GM12878 (cell line): Measurements from ENCODE around the gene SLC50A1. TPM values are rescaled to one million over a fixed set of nuclear protein-coding genes. Genes with fewer than 3 reads are reported as not detected.

Source experiments
- polyA plus RNA-seq, 11 experiments: library from polyadenylated mRNA; depleted of rRNA in 4 of 11; unstranded in 6 of 11; stranded (reverse) in 5 of 11; fragments of >200 nt; fragmentation: Nextera tagmentation in 4 of 11; fragmentation: Illumina TruSeq in 1 of 11; extraction: Ambion mirVana in 4 of 11; extraction: Trizol in 1 of 11; gene quantifications; 1 replicate in 1 of 11; 2 replicates in 10 of 11; pipeline versions ENCODE4 v1.2.1 to v1.2.3, GENCODE V29; 2011 to 2016; ENCODE audit warnings: inconsistent platforms in 2 of 11, missing spikeins in 2 of 11, low read depth in 1 of 11
- small RNA-seq: library from RNA; depleted of rRNA; stranded (forward); fragments of <200 nt; gene quantifications from one replicate; pipeline ENCODE3, GENCODE V24; 2014
- total RNA-seq, 4 experiments: library from RNA; depleted of rRNA in 3 of 4; stranded (reverse); fragments of >200 nt in 3 of 4; fragmentation: Illumina TruSeq in 1 of 4; extraction: Trizol in 1 of 4; gene quantifications; 2 replicates each; pipeline versions ENCODE4 v1.2.1 to v1.2.3, GENCODE V29; 2013 to 2021

Gene SLC50A1
- total and polyA plus RNA-seq, 10 of the 15 experiments (the other 5 are each of a cell fraction or from before 2014, with no cell fraction given): 32.5 to 85.6 (median 54.0) TPM

Small RNA genes within 50 kb of the gene (small RNA-seq; reads per million reads assigned to genes)
- gene HMGN2P18 (not detected), gene RF00019 (not detected)

Other genes with a start within 250 kb of the SLC50A1 start
Only the 7 nearest of the 26 such genes appear.
- gene EFNA4, start 72.1 kb upstream of the SLC50A1 start, total RNA-seq (2014; rRNA removed): 8.7 and 14.1 TPM in 2 replicates
- 3.4 and 4.3 TPM in 2 replicates for gene EFNA4, start 72.1 kb upstream of the SLC50A1 start, total RNA-seq (2014; rRNA removed; fragmentation: Illumina TruSeq; extraction: Trizol)
- 5.3 and 6.3 TPM in 2 replicates for gene EFNA4, start 72.1 kb upstream of the SLC50A1 start, total RNA-seq (2021)
- 3.6 and 8.4 TPM in 2 replicates for gene EFNA4, start 72.1 kb upstream of the SLC50A1 start, polyA plus RNA-seq (2011; rRNA removed)
- 2.4 and 4.9 TPM in 2 replicates for gene EFNA4, start 72.1 kb upstream of the SLC50A1 start, polyA plus RNA-seq (2014; fragmentation: Illumina TruSeq; extraction: Trizol)
- gene EFNA4, start 72.1 kb upstream of the SLC50A1 start, polyA plus RNA-seq (2014; fragmentation: Nextera tagmentation; extraction: Ambion mirVana): 1 to 10 TPM in 1 of 2 experiments, under 1 TPM in 1; 0.52 to 1.3 TPM
- 9.7 and 10.7 TPM in 2 replicates for gene EFNA4, start 72.1 kb upstream of the SLC50A1 start, polyA plus RNA-seq (2014; rRNA removed)
- gene EFNA4, start 72.1 kb upstream of the SLC50A1 start, polyA plus RNA-seq (2016; fragmentation: Nextera tagmentation; extraction: Ambion mirVana): 1 to 10 TPM; 3.4 to 4.7 TPM
- gene EFNA3, start 57.0 kb upstream of the SLC50A1 start, total RNA-seq (2014; rRNA removed): 1.1 and 1.3 TPM in 2 replicates
- 0.64 and 0.67 TPM in 2 replicates for gene EFNA3, start 57.0 kb upstream of the SLC50A1 start, total RNA-seq (2014; rRNA removed; fragmentation: Illumina TruSeq; extraction: Trizol)
- gene EFNA3, start 57.0 kb upstream of the SLC50A1 start, total RNA-seq (2021): 1.2 and 1.5 TPM in 2 replicates
- 2.3 and 5.4 TPM in 2 replicates for gene EFNA3, start 57.0 kb upstream of the SLC50A1 start, polyA plus RNA-seq (2011; rRNA removed)
- gene EFNA3, start 57.0 kb upstream of the SLC50A1 start, polyA plus RNA-seq (2014; fragmentation: Illumina TruSeq; extraction: Trizol): 0.55 and 1.00 TPM in 2 replicates
- gene EFNA3, start 57.0 kb upstream of the SLC50A1 start, polyA plus RNA-seq (2014; fragmentation: Nextera tagmentation; extraction: Ambion mirVana): under 1 TPM; 0.08 to 0.26 TPM
- 1.2 and 1.7 TPM in 2 replicates for gene EFNA3, start 57.0 kb upstream of the SLC50A1 start, polyA plus RNA-seq (2014; rRNA removed)
- gene EFNA3, start 57.0 kb upstream of the SLC50A1 start, polyA plus RNA-seq (2016; fragmentation: Nextera tagmentation; extraction: Ambion mirVana): 1 to 10 TPM in 1 of 2 experiments, under 1 TPM in 1; 0.81 to 1.1 TPM
- gene EFNA1, start 8.0 kb upstream of the SLC50A1 start, total RNA-seq (2014; rRNA removed): 0.05 TPM in 1 of 2 replicates, not detected in the other
- gene EFNA1, start 8.0 kb upstream of the SLC50A1 start, total RNA-seq (2014; rRNA removed; fragmentation: Illumina TruSeq; extraction: Trizol): not detected in 2 replicates
- 0.28 TPM in 1 of 2 replicates, not detected in the other for gene EFNA1, start 8.0 kb upstream of the SLC50A1 start, total RNA-seq (2021)
- gene EFNA1, start 8.0 kb upstream of the SLC50A1 start, polyA plus RNA-seq (2011; rRNA removed): 4.6 and 7.5 TPM in 2 replicates
- gene EFNA1, start 8.0 kb upstream of the SLC50A1 start, polyA plus RNA-seq (2014; fragmentation: Illumina TruSeq; extraction: Trizol): 0.13 TPM in 1 of 2 replicates, not detected in the other
- gene EFNA1, start 8.0 kb upstream of the SLC50A1 start, polyA plus RNA-seq (2014; fragmentation: Nextera tagmentation; extraction: Ambion mirVana): under 1 TPM in 1 of 2 experiments, not detected in 1; 0.19 TPM
- not detected in 2 replicates for gene EFNA1, start 8.0 kb upstream of the SLC50A1 start, polyA plus RNA-seq (2014; rRNA removed)
- under 1 TPM; 0.13 to 0.44 TPM for gene EFNA1, start 8.0 kb upstream of the SLC50A1 start, polyA plus RNA-seq (2016; fragmentation: Nextera tagmentation; extraction: Ambion mirVana)
- gene DPM3, start 4.7 kb downstream of the SLC50A1 start, total RNA-seq (2014; rRNA removed): 19.6 and 25.8 TPM in 2 replicates
- 9.8 and 13.5 TPM in 2 replicates for gene DPM3, start 4.7 kb downstream of the SLC50A1 start, total RNA-seq (2014; rRNA removed; fragmentation: Illumina TruSeq; extraction: Trizol)
- gene DPM3, start 4.7 kb downstream of the SLC50A1 start, total RNA-seq (2021): 53.1 and 56.1 TPM in 2 replicates
- gene DPM3, start 4.7 kb downstream of the SLC50A1 start, polyA plus RNA-seq (2011; rRNA removed): 12.9 and 20.0 TPM in 2 replicates
- gene DPM3, start 4.7 kb downstream of the SLC50A1 start, polyA plus RNA-seq (2014; fragmentation: Illumina TruSeq; extraction: Trizol): 6.0 TPM in 1 of 2 replicates, not detected in the other
- gene DPM3, start 4.7 kb downstream of the SLC50A1 start, polyA plus RNA-seq (2014; fragmentation: Nextera tagmentation; extraction: Ambion mirVana): 10 to 100 TPM in 1 of 2 experiments, 1 to 10 TPM in 1; 5.9 to 25.7 TPM
- gene DPM3, start 4.7 kb downstream of the SLC50A1 start, polyA plus RNA-seq (2014; rRNA removed): 78.7 and 93.1 TPM in 2 replicates
- 10 to 100 TPM; 42.4 to 48.1 TPM for gene DPM3, start 4.7 kb downstream of the SLC50A1 start, polyA plus RNA-seq (2016; fragmentation: Nextera tagmentation; extraction: Ambion mirVana)
- gene KRTCAP2, start 37.5 kb downstream of the SLC50A1 start, total RNA-seq (2014; rRNA removed): 142 and 149 TPM in 2 replicates
- gene KRTCAP2, start 37.5 kb downstream of the SLC50A1 start, total RNA-seq (2014; rRNA removed; fragmentation: Illumina TruSeq; extraction: Trizol): 90.5 and 95.1 TPM in 2 replicates
- 97.2 and 101 TPM in 2 replicates for gene KRTCAP2, start 37.5 kb downstream of the SLC50A1 start, total RNA-seq (2021)
- gene KRTCAP2, start 37.5 kb downstream of the SLC50A1 start, polyA plus RNA-seq (2011; rRNA removed): 42.5 and 61.3 TPM in 2 replicates
- gene KRTCAP2, start 37.5 kb downstream of the SLC50A1 start, polyA plus RNA-seq (2014; fragmentation: Illumina TruSeq; extraction: Trizol): 92.4 and 139 TPM in 2 replicates
- gene KRTCAP2, start 37.5 kb downstream of the SLC50A1 start, polyA plus RNA-seq (2014; fragmentation: Nextera tagmentation; extraction: Ambion mirVana): 100 to 1,000 TPM; 144 to 181 TPM
- 78.1 and 79.7 TPM in 2 replicates for gene KRTCAP2, start 37.5 kb downstream of the SLC50A1 start, polyA plus RNA-seq (2014; rRNA removed)
- 100 to 1,000 TPM; 230 to 238 TPM for gene KRTCAP2, start 37.5 kb downstream of the SLC50A1 start, polyA plus RNA-seq (2016; fragmentation: Nextera tagmentation; extraction: Ambion mirVana)
- 1.4 and 1.6 TPM in 2 replicates for gene TRIM46, start 38.0 kb downstream of the SLC50A1 start, total RNA-seq (2014; rRNA removed)
- gene TRIM46, start 38.0 kb downstream of the SLC50A1 start, total RNA-seq (2014; rRNA removed; fragmentation: Illumina TruSeq; extraction: Trizol): 0.69 and 0.89 TPM in 2 replicates
- 2.0 and 3.0 TPM in 2 replicates for gene TRIM46, start 38.0 kb downstream of the SLC50A1 start, total RNA-seq (2021)
- 0.65 and 0.90 TPM in 2 replicates for gene TRIM46, start 38.0 kb downstream of the SLC50A1 start, polyA plus RNA-seq (2011; rRNA removed)
- gene TRIM46, start 38.0 kb downstream of the SLC50A1 start, polyA plus RNA-seq (2014; fragmentation: Illumina TruSeq; extraction: Trizol): 0.33 and 1.1 TPM in 2 replicates
- under 1 TPM; 0.08 to 0.20 TPM for gene TRIM46, start 38.0 kb downstream of the SLC50A1 start, polyA plus RNA-seq (2014; fragmentation: Nextera tagmentation; extraction: Ambion mirVana)
- gene TRIM46, start 38.0 kb downstream of the SLC50A1 start, polyA plus RNA-seq (2014; rRNA removed): 3.1 and 4.2 TPM in 2 replicates
- 1 to 10 TPM in 1 of 2 experiments, under 1 TPM in 1; 0.91 to 1.0 TPM for gene TRIM46, start 38.0 kb downstream of the SLC50A1 start, polyA plus RNA-seq (2016; fragmentation: Nextera tagmentation; extraction: Ambion mirVana)
- gene THBS3, start 72.0 kb downstream of the SLC50A1 start, total RNA-seq (2014; rRNA removed): 2.8 and 3.2 TPM in 2 replicates
- 1.3 and 1.9 TPM in 2 replicates for gene THBS3, start 72.0 kb downstream of the SLC50A1 start, total RNA-seq (2014; rRNA removed; fragmentation: Illumina TruSeq; extraction: Trizol)
- gene THBS3, start 72.0 kb downstream of the SLC50A1 start, total RNA-seq (2021): 3.2 and 3.8 TPM in 2 replicates
- 1.8 and 2.3 TPM in 2 replicates for gene THBS3, start 72.0 kb downstream of the SLC50A1 start, polyA plus RNA-seq (2011; rRNA removed)
- 1.8 and 2.0 TPM in 2 replicates for gene THBS3, start 72.0 kb downstream of the SLC50A1 start, polyA plus RNA-seq (2014; fragmentation: Illumina TruSeq; extraction: Trizol)
- gene THBS3, start 72.0 kb downstream of the SLC50A1 start, polyA plus RNA-seq (2014; fragmentation: Nextera tagmentation; extraction: Ambion mirVana): 1 to 10 TPM in 1 of 2 experiments, under 1 TPM in 1; 0.66 to 1.2 TPM
- gene THBS3, start 72.0 kb downstream of the SLC50A1 start, polyA plus RNA-seq (2014; rRNA removed): 3.1 and 3.6 TPM in 2 replicates
- gene THBS3, start 72.0 kb downstream of the SLC50A1 start, polyA plus RNA-seq (2016; fragmentation: Nextera tagmentation; extraction: Ambion mirVana): 1 to 10 TPM in 1 of 2 experiments, under 1 TPM in 1; 0.88 to 2.0 TPM